ENCODE data around the gene GALNT16. TPM values are rescaled to one million over a fixed set of nuclear protein-coding genes. Genes with fewer than 3 reads are reported as not detected.
A peak's percentile ranks its signal among the peaks of the same experiment; 100 is the strongest.

Gene GALNT16
- total and polyA plus RNA-seq, 2 donors (not counting 3 experiments of a cell fraction or from before 2014, with no cell fraction given): 0.39 to 0.49 TPM

DNA sequence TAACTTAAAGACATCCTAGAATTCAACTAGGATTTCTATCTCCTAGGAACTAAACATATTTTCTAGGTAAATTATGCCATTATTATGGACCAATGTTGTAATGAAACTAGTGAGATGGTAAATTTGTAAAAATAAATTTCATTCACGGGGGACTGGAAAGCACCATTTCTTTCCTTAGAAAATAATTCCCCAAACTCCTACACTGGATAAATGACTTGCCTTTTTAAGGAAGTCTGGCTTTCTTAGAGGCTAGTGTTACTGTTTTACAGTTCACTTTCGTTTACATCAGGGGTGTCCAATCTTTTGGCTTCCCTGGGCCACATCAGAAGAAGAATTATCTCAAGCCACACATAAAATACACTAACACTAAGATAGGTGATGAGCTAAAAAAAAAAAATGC, 141.9 kb downstream of the GALNT16 start:
- H3K27me3 ChIP-seq (ENCODE audit: control insufficient read depth in 2 of 2, insufficient read depth in 2 of 2, low read length in 2 of 2): no peaks in the 10 kb centered on the region
- DNase-seq (ENCODE audit: low read depth, low spot score) (no peak), FAIRE-seq (no peak)
- intact Hi-C loops (cut with micrococcal nuclease) (no loop called here), dilution Hi-C loops (cut with MboI; ENCODE audit: extremely low pct_ligation_motif_present, low sequenced_read_pairs) (no loop called here)
- no peak overlapping the region for H3K27ac ChIP-seq (ENCODE audit: insufficient read depth, low read depth, low read length)
- peaks cover 4% of the 10 kb centered on the region for H4K20me1 ChIP-seq (replicated peaks; ENCODE audit: control insufficient read depth, extremely low read depth, insufficient read depth, low read length)
- no peaks in the 10 kb centered on the region for H3K9me1 ChIP-seq (replicated peaks; ENCODE audit: control insufficient read depth, extremely low read depth, insufficient read depth, low read length)
- H3K4me1 ChIP-seq (ENCODE audit: control insufficient read depth, extremely low read depth, insufficient read depth, low read length): peaks cover 26% of the 10 kb centered on the region
- H3K4me3 ChIP-seq (replicated peaks in 1 of 3; ENCODE audit: insufficient read depth in 1 of 3, low read depth in 1 of 3, low read length in 3 of 3): no peak overlapping the region
- peaks cover 59% of the 10 kb centered on the region for H3K79me2 ChIP-seq (ENCODE audit: control insufficient read depth, insufficient read depth, low read length)
- TF ChIP-seq POLR2AphosphoS5 (IDR thresholded peaks at IDR 0.05; ENCODE audit: insufficient read depth, low read depth, low read length) (no peak), FOS (IDR thresholded peaks at IDR 0.05; ENCODE audit: borderline replicate concordance, insufficient read depth, low read length) (no peak)
- no peak overlapping the region for H3K9ac ChIP-seq (replicated peaks; ENCODE audit: extremely low read depth, insufficient read depth, low read length)
- no peaks in the 10 kb centered on the region for H3K9me3 ChIP-seq (replicated peaks; ENCODE audit: control insufficient read depth, insufficient read depth, low read length)
- no peaks in the 10 kb centered on the region for H3K36me3 ChIP-seq (ENCODE audit: control insufficient read depth in 2 of 2, extremely low read depth in 1 of 2, insufficient read depth in 2 of 2, low read length in 2 of 2)
- H2AFZ ChIP-seq (ENCODE audit: low read depth, low read length): no peak overlapping the region
- peak overlapping the region; percentile 95 for H3K4me2 ChIP-seq (ENCODE audit: insufficient read depth, low read length)
- no TSS peak for BruUV-seq (replicated peaks)
- POLR2A ChIA-PET: interaction anchor here (0.6 kb wide), 1 partner anchor 304 kb away, joined by 4 read pairs; no protein-coding TSS in a partner anchor
- CTCF ChIA-PET: interaction anchor here (1.1 to 1.7 kb wide), 2 partner anchors 9 to 10 kb away, joined by 3 to 5 read pairs; no protein-coding TSS in a partner anchor

- TF ChIP-seq JUN (IDR thresholded peaks at IDR 0.05; ENCODE audit: borderline replicate concordance, insufficient read depth, insufficient read length, low read depth) (no peak), EZH2 (IDR thresholded peaks at IDR 0.05; ENCODE audit: borderline replicate concordance, low read depth, low read length, severe bottlenecking) (no peak), MAX (IDR thresholded peaks at IDR 0.05; ENCODE audit: insufficient read depth, insufficient read length) (no peak), POLR2A (IDR thresholded peaks at IDR 0.05; ENCODE audit: low read depth, low read length) (no peak), MYC (IDR thresholded peaks at IDR 0.05; ENCODE audit: low read depth, low read length) (no peak), FOS (IDR thresholded peaks at IDR 0.05; ENCODE audit: borderline replicate concordance, insufficient read depth, low read length) (no peak), GATA2 (IDR thresholded peaks at IDR 0.05; ENCODE audit: insufficient read depth, insufficient read length, low read depth, low read length) (no peak), CTCF (IDR thresholded peaks at IDR 0.05; ENCODE audit: extremely low read depth in 1 of 2, insufficient read depth in 1 of 2, low read depth in 1 of 2, low read length in 2 of 2) (no peak), POLR2AphosphoS5 (IDR thresholded peaks at IDR 0.05; ENCODE audit: insufficient read depth, low read depth, low read length) (no peak)
- Histone ChIP-seq H3K79me2 (ENCODE audit: control insufficient read depth, insufficient read depth, low read length) (peaks cover 53% of the 10 kb centered on the region), H3K9me1 (replicated peaks; ENCODE audit: control insufficient read depth, extremely low read depth, insufficient read depth, low read length) (no peaks in the 10 kb centered on the region), H3K4me1 (ENCODE audit: control insufficient read depth, extremely low read depth, insufficient read depth, low read length) (peaks cover 21% of the 10 kb centered on the region), H3K27me3 (ENCODE audit: control insufficient read depth in 2 of 2, insufficient read depth in 2 of 2, low read length in 2 of 2) (no peaks in the 10 kb centered on the region), H3K4me3 (replicated peaks in 1 of 3; ENCODE audit: insufficient read depth in 1 of 3, low read depth in 1 of 3, low read length in 3 of 3) (no peak overlapping the region), H3K9me3 (replicated peaks; ENCODE audit: control insufficient read depth, insufficient read depth, low read length) (no peaks in the 10 kb centered on the region), H3K36me3 (ENCODE audit: control insufficient read depth in 2 of 2, extremely low read depth in 1 of 2, insufficient read depth in 2 of 2, low read length in 2 of 2) (no peaks in the 10 kb centered on the region), H2AFZ (ENCODE audit: low read depth, low read length) (no peak overlapping the region), H4K20me1 (replicated peaks; ENCODE audit: control insufficient read depth, extremely low read depth, insufficient read depth, low read length) (peaks cover 4% of the 10 kb centered on the region), H3K9ac (replicated peaks; ENCODE audit: extremely low read depth, insufficient read depth, low read length) (no peak overlapping the region), H3K4me2 (ENCODE audit: insufficient read depth, low read length) (no peak overlapping the region), H3K27ac (ENCODE audit: insufficient read depth, low read depth, low read length) (no peak overlapping the region)
- CTCF ChIA-PET: interaction anchor here (1.0 to 1.6 kb wide), 2 partner anchors 56 to 275 kb away, joined by 3 to 4 read pairs; no protein-coding TSS in a partner anchor
- intact Hi-C loops (cut with micrococcal nuclease): no loop called here
- dilution Hi-C loops (cut with MboI; ENCODE audit: extremely low pct_ligation_motif_present, low sequenced_read_pairs): no loop called here
- POLR2A ChIA-PET: no interaction called here
- BruUV-seq (replicated peaks): no TSS peak
- FAIRE-seq: no peak
- no peak for DNase-seq (ENCODE audit: low read depth, low spot score)
Measured at GRCh38 chr14:69404478-69404877, 144.5 kb downstream of the GALNT16 start.

Data from endothelial cell of umbilical vein (primary cell).